ENCODE results near the gene ASTN2. TPM values are rescaled to one million over a fixed set of nuclear protein-coding genes. Genes with fewer than 3 reads are reported as not detected.

The ASTN2 gene
- polyA plus RNA-seq, 1 experiment = 6.6 TPM

GRCh38 chr9:117046666-117047327 lies 368.1 kb downstream of the ASTN2 start:
- no peak overlapping the region for H3K27ac ChIP-seq (ENCODE audit: low read depth, low read length)
- no peaks in the 10 kb centered on the region for H3K9me3 ChIP-seq (ENCODE audit: control insufficient read depth, insufficient read depth, low read length)
- H3K27me3 ChIP-seq (ENCODE audit: control insufficient read depth, insufficient read depth, low read length) = no peaks in the 10 kb centered on the region
- DNase-seq (ENCODE audit: low read depth, low spot score) = no peak
- ChIA-PET CTCF (interaction anchor here (1.4 kb wide), 1 partner anchor 365 kb away, joined by 3 read pairs; no protein-coding TSS in a partner anchor), POLR2A (no interaction called here)
- TF ChIP-seq, protein P1, sequence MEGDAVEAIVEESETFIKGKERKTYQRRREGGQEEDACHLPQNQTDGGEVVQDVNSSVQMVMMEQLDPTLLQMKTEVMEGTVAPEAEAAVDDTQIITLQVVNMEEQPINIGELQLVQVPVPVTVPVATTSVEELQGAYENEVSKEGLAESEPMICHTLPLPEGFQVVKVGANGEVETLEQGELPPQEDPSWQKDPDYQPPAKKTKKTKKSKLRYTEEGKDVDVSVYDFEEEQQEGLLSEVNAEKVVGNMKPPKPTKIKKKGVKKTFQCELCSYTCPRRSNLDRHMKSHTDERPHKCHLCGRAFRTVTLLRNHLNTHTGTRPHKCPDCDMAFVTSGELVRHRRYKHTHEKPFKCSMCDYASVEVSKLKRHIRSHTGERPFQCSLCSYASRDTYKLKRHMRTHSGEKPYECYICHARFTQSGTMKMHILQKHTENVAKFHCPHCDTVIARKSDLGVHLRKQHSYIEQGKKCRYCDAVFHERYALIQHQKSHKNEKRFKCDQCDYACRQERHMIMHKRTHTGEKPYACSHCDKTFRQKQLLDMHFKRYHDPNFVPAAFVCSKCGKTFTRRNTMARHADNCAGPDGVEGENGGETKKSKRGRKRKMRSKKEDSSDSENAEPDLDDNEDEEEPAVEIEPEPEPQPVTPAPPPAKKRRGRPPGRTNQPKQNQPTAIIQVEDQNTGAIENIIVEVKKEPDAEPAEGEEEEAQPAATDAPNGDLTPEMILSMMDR (IDR thresholded peaks at IDR 0.05; ENCODE audit: low read depth, low read length) = 0 out of 2 replicates have a peak, but pooled peaks have one; percentile 13
- no peak overlapping the region for H3K4me3 ChIP-seq (ENCODE audit: low read depth, low read length)

DNA sequence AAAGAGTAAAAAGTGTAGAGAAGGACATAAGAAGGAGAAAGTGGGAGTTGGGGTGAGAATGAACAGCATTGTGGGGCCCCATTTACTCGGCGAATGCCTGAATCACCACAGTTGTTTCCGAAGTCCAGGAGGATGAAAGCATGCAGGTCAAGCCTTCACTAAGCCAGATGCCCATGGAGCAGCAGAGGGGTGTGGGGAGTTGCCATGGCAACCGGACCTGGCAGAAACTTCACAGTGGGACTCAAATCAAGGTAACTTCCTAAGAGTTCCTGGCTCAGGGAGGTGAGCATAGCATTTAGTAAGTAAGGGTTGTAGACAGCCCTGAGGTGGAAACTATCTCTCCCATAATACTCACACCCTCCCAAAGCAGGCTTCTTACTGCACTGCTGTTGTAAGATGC lies 370.6 kb downstream of the ASTN2 start:
- H3K27me3 ChIP-seq (ENCODE audit: control insufficient read depth, insufficient read depth, low read length) = no peaks in the 10 kb centered on the region
- ChIA-PET POLR2A (no interaction called here), CTCF (interaction anchor here (0.8 kb wide), 1 partner anchor 49 kb away, joined by 3 read pairs; no protein-coding TSS in a partner anchor)

GRCh38 chr9:117043159-117043558 lies 371.7 kb downstream of the ASTN2 start:
- ChIA-PET CTCF (no interaction called here), POLR2A (no interaction called here)
- Histone ChIP-seq H3K27ac (ENCODE audit: low read depth, low read length) (no peak overlapping the region), H3K9me3 (ENCODE audit: control insufficient read depth, insufficient read depth, low read length) (no peaks in the 10 kb centered on the region), H3K27me3 (ENCODE audit: control insufficient read depth, insufficient read depth, low read length) (no peaks in the 10 kb centered on the region), H3K4me3 (ENCODE audit: low read depth, low read length) (no peak overlapping the region)
- TF ChIP-seq, protein P1 (IDR thresholded peaks at IDR 0.05; ENCODE audit: low read depth, low read length) = no peak
- no peak for DNase-seq (ENCODE audit: low read depth, low spot score)

More for the DNA sequence above, 370.6 kb downstream of the ASTN2 start:
- H3K4me3 ChIP-seq (ENCODE audit: low read depth, low read length) = no peak overlapping the region
- no peak overlapping the region for H3K27ac ChIP-seq (ENCODE audit: low read depth, low read length)
- TF ChIP-seq, protein P1 (IDR thresholded peaks at IDR 0.05; ENCODE audit: low read depth, low read length) = no peak
- H3K9me3 ChIP-seq (ENCODE audit: control insufficient read depth, insufficient read depth, low read length) = no peaks in the 10 kb centered on the region
- DNase-seq (ENCODE audit: low read depth, low spot score) = no peak

- Histone ChIP-seq H3K9me3 (ENCODE audit: control insufficient read depth, insufficient read depth, low read length) (no peaks in the 10 kb centered on the region), H3K4me3 (ENCODE audit: low read depth, low read length) (no peak overlapping the region), H3K27me3 (ENCODE audit: control insufficient read depth, insufficient read depth, low read length) (no peaks in the 10 kb centered on the region), H3K27ac (ENCODE audit: low read depth, low read length) (no peak overlapping the region)
- ChIA-PET CTCF (interaction anchor here (0.6 to 1.2 kb wide), 2 partner anchors 31 to 298 kb away, joined by 3 to 5 read pairs; no protein-coding TSS in a partner anchor), POLR2A (no interaction called here)
- DNase-seq (ENCODE audit: low read depth, low spot score) = no peak
- TF ChIP-seq, protein P1 (IDR thresholded peaks at IDR 0.05; ENCODE audit: low read depth, low read length) = no peak
These were observed 379.3 kb downstream of the ASTN2 start for GRCh38 chr9:117035546-117035945.

- H3K27ac ChIP-seq (ENCODE audit: low read depth, low read length) = no peak overlapping the region
- TF ChIP-seq, protein P1 (IDR thresholded peaks at IDR 0.05; ENCODE audit: low read depth, low read length) = no peak
- H3K4me3 ChIP-seq (ENCODE audit: low read depth, low read length) = no peak overlapping the region
- ChIA-PET POLR2A (no interaction called here), CTCF (interaction anchor here (1.2 kb wide), 1 partner anchor 298 kb away, joined by 3 read pairs; no protein-coding TSS in a partner anchor)
- no peaks in the 10 kb centered on the region for H3K27me3 ChIP-seq (ENCODE audit: control insufficient read depth, insufficient read depth, low read length)
- H3K9me3 ChIP-seq (ENCODE audit: control insufficient read depth, insufficient read depth, low read length) = no peaks in the 10 kb centered on the region
- DNase-seq (ENCODE audit: low read depth, low spot score) = no peak
These were observed 380.0 kb downstream of the ASTN2 start for GRCh38 chr9:117034866-117035265.

Data from AG04450 (cell line).